ENCODE results near the gene PDZD2.
"Not testable (repeated sequence)": the region's sequence is repeated elsewhere in the genome, so short reads cannot be mapped to it uniquely, and the experiment has no call there.

The PDZD2 gene

DNA sequence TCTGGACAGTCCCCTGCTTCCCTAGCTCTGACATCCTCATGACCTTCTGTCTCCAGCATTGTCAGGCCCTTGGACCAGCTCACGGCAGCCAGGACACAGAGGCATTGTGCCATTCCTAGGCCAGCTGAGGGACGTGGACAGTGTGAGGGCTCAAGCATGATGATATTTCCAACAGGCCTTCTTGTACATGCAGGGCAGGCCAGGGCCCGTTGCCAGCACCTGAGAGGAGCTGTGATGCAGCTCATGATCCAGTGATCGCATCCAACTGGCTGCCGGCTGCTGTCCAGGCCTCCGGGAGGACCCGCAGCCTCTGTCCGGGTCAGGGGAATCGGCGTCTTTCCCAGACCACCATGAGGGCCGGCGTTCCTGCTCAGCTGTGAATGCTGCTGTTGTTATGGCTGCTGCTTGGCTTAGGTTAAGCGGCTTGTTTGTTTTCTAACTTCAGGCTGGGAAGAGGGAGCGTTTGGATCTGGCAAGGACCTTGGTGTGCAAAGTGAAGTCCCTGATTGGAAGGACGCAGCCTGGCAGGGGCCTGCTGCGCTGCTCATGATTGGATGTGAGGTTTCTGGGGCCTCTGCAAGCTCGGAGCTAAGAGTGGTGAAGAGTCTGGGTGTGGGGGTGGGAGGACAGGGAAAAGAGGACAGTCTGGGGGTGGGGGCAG, 53.8 kb downstream of the PDZD2 start:
- DNase-seq = no peak

GRCh38 chr5:31698673-31699072, 59.7 kb downstream of the PDZD2 start:
- DNase-seq = no peak

DNA sequence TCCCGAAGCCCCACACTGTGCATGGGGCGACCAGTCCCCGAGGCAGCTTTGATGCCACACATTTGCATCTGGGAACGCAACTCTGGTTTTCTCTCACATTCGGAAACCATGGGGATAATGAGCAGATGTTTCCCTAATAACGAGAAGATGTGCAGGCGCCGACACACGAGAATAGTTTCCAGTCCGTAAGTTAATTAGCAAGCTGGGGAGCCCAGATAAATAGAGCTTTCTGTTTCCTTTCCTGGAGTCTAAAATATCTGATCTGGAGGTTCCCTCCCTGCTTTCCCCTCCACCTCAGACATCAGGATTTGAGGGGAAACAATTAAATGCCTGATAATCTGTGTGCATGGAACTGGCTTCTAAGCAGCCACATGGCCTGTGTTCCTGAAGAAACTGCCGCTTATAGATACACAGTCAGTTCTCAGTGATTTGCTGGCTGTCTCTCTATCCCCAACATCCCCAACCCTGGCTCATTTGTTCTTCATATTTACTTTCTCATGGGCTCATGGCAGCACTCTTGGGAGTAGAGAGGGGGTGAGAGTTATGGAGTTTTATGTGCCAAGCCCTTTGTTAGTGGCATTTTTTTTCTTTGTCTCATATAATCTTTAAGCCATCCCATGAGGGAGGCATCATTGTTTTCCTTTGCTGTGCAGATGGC, 62.8 kb downstream of the PDZD2 start:
- no peak for DNase-seq

DNA sequence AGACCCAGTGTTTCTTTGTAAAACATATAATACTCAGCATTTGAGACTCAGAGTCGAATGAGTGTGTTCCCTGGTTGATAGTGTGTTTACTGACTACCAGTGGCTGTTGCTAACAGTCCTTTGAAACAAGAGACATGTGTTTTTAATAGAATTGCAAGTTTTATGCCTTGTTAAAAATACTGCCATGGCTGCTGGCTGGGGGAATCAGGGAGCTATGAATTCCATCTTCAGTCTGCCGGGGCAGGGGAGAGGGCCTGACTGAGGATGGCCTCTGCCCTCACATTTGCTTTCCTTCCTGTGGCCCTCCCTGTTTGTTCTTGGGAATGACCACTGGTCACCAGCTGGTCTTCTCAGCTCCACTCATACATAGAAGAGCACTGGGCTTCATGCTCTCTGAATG, 63.8 kb downstream of the PDZD2 start:
- DNase-seq = no peak

DNA sequence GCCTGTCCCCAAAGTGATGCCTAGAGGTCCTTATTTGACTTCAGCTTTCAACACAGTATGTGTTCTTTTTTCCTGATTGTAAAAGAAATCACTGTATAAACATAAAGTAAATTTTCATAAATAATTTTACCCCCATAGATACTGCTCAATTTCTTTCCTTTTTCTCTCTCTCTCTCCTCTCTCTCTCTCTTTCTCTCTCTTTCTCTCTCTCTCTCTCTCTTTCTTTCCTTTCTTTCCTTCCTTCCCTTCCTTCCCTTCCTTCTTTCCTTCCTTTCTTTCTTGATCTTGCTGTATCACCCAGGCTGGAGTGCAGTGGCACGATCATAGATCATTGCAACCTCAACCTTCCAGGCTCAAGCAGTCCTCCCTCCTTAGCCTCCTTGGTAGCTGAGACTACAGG, 64.8 kb downstream of the PDZD2 start:
- DNase-seq = no peak

DNA sequence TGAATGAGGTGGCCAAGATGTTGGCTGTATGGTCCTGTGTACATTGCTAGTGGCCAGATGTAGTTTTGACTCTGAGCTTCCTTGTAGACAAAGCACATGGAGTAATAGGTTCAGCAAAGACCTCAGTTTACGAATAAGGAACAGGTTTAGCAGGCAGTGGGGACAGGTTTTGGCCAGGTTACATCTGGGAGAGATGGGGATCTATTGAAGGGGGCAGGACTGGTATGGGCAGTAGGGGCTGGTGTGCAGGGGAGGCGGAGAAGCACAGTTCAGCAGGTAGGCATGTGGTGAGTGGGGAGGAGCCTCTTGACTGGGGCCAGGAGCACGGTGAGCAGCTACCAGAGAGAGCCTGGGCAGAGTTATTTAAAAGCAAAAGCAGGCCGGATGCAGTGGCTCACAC, 67.3 kb downstream of the PDZD2 start:
- no peak for DNase-seq

GRCh38 chr5:31707329-31707728, 68.4 kb downstream of the PDZD2 start:
- DNase-seq = no peak

DNA sequence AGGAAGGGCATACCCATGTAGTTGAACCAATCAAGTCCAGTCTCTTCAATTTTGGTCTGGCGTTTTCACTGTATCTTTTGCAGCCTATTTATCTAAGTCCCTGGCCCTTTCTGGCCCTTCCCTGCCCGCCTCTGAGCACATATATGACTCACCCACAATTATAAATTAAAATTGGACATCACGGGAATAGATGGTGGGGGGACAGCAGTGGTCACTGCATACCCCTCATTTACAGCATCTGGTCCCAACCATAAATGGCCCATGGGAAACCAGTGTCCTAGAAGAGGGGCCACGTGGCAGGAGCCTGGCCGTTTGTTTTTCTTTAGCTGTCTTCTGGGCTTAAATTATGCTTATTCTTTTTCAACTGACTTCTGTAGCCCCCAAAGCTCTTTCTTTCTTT, 69.2 kb downstream of the PDZD2 start:
- no peak for DNase-seq

DNA sequence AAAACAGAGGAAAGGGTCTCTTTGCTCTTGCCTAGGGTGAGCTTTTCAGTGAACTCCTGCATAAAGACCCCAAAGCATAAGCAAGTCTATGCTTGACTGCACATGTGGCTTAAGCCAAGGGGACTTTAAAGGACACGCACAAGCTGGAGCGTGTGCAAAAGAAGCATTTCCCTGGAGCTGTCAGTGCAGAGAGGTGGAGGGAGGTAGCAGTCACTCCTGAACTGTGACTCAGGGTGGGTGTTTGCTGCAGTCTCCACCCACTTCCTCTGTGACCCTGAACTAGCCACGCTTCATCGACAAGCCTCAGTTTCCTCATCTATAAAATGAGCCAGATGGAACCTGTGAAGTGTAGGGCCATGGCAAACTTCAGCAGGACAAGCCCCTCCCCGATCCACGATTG, 72.4 kb downstream of the PDZD2 start:
- DNase-seq = no peak

DNA sequence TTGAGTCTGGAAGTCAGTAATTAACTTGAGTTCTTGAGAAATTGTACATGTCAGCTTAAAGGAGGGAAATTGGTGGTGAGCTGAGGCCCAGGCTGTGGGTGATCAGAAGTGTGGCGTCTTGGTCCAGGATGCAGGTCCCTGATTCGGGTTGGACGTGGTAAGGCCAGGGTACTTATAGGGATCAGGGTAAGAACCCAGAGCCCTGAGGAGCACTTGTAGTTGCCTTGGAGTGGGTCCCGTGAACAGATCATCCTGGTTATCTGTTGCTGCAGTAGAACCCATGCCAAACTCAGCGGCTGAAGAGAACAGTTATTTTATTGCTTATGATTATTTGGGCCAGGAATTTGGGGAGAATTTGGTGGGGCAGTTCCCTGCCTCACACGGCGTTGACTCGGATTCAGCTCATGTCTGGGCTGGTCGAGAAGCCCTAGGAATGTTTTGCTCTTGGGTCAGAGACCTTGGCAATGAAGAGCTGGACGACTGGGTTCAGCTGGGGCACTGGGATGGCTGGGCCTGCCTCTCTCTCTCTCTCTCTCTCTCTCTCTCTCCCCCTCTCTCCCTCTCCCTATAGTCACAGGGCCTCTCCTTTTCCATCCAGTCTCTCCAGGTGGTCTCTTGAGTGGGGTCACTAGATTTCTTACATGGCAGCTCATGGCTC, 73.1 kb downstream of the PDZD2 start:
- no peak for DNase-seq

DNA sequence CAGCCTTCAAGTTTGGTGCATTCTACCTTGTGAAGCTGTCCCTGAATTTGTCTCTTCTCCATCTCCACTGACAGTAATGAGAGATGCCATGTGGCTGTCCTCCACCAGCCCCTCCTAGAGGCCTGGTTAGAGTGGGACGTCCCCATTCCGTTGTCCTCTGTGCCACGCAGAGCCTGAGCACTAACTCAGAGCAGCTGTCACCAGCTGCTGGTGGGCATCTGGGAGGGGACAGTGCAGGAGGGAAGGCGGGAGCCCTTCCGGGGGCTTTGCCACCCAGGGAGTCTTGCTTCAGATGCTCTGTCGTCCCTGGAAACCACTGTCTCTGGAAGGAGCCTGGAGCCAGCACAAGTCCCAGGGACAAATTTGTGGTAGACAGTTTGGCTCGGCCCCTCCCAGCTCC, 78.6 kb downstream of the PDZD2 start:
- DNase-seq = no peak

- no peak for DNase-seq
Observed at GRCh38 chr5:31720004-31720403, 81.1 kb downstream of the PDZD2 start.

DNA sequence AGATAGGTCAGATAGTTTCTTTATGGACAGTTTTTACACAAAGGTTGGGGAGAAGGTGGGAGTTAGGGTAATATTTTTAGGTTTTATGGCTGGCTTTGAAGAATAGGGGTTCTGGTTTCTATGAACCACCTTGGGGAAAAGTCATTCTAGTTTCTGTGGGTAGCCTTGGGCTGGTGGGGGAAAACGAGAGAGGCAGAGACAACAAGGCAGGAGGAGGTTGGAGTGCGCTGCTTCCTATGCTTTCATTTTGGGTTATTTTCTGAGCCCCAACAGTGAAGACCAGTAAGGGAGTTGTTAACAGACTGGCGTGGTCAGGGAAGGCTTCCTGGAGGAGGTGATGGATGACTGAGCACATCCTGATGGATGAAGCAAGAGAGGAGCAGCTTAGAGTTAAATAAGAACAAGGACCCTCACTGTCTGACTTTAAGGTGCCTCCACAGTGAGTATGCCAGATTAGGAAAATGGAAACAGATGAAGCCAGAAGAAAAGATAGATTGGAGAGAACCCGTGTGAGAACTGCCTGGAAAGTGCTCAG, 81.9 kb downstream of the PDZD2 start:
- no peak for DNase-seq

- no peak for DNase-seq
Observed at GRCh38 chr5:31722111-31722510, 83.2 kb downstream of the PDZD2 start.

DNA sequence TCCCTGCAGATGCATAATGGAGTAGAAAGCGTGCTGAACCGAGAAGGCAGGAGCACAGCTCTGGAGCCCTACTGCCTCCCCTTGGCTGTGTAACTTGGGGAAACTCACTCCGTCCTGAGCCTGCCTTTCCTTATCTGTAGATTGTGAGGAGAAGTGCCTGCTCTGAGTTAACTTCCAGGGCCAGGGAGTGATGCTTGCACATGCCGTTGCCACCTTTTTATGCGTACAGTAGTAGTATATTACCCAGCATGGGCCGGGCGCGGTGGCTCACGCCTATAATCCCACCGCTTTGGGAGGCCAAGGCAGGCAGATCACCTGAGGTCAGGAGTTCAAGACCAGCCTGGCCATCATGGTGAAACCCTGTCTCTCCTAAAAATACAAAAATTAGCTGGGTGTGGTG, 87.1 kb downstream of the PDZD2 start:
- DNase-seq = no peak

DNA sequence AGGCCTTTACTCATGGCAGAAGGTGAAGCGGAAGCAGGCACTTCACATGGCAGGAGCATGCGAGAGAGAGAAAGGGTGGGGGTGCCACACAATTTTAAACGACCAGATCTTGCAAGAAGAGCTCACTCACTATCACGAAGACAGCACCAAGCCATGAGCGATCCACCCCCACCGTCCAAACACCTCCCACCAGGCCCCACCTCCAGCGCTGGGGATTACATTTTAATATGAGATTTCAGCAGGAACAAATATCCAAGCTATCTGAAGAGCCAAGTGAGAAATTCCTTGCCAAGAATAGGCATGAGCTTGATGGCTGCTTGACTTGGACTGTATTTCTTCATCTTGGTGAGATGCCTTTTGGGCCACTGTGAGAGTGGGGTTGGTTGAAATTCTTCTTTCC, 88.0 kb downstream of the PDZD2 start:
- no peak for DNase-seq

DNA sequence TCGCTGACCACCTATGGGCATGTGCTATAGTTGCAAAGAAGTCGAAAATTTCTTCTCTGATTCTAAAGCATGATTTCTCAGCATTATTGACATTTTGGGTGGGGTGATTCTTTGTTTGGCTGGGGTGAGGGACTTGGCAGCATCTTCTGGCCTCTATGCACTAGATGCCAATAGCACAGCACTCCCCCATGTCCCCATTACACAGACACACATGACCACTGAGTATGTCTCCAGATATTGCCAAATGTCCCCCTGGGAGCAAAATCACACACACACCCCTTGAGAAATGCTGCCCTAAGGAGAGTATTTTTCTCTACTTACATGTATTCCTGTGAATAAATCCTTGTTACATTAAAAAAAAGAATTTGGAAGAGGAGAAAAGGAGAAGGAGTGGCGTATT, 89.1 kb downstream of the PDZD2 start:
- no peak for DNase-seq

GRCh38 chr5:31728806-31729205, 89.9 kb downstream of the PDZD2 start:
- DNase-seq = not testable (repeated sequence)

- DNase-seq = no peak
Observed at GRCh38 chr5:31730139-31730538, 91.2 kb downstream of the PDZD2 start.

- DNase-seq = no peak
Observed at GRCh38 chr5:31731016-31731415, 92.1 kb downstream of the PDZD2 start.

GRCh38 chr5:31731710-31732301, 92.9 kb downstream of the PDZD2 start:
- no peak for DNase-seq

- not testable (repeated sequence) for DNase-seq
Observed at GRCh38 chr5:31732821-31733220, 93.9 kb downstream of the PDZD2 start.

- DNase-seq = no peak
Observed at GRCh38 chr5:31733371-31733770, 94.4 kb downstream of the PDZD2 start.

DNA sequence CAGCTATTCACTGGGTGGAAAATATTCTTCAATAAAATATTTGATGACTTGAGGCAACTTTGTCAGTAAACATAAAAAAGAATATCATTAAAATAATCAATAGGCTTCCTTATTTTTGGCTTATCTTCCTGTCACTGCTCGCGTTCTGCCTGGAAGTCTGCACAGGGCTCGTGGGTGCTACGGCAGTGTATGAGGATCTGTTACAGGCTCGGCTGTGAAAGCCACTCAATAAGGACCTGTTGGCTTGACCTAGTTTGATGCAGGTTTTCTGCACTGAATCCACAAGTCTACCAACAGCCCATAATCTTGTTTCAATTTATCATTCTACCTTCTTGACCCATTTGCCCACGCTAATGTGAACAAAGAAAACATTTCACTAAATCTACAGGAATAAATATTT, 97.2 kb downstream of the PDZD2 start:
- no peak for DNase-seq

All from activated CD4-positive, alpha-beta T cell treated with anti-CD3 and anti-CD28 coated beads for 48 hours (primary cell).